Neural cell (in vitro differentiated cells): ENCODE data around the gene LILRA1. TPM values are rescaled to one million over a fixed set of nuclear protein-coding genes. Genes with fewer than 3 reads are reported as not detected.
"Not testable (repeated sequence)": the region's sequence is repeated elsewhere in the genome, so short reads cannot be mapped to it uniquely, and the experiment has no call there.

Experiments
- H2AFZ ChIP-seq: fragments of 200-600, 300-800 bp; sonication (generic), shearing (Covaris generic); 2 replicates; pipeline ENCODE4 v1.6.0; 2014; ENCODE audit warnings: low read depth, mild to moderate bottlenecking, antibody characterized with exemption, low read length, moderate library complexity
- H3F3A ChIP-seq: fragments of 200-600 bp; shearing (Covaris generic); 2 replicates; pipeline ENCODE4 v1.6.1; 2016; ENCODE audit warnings: mild to moderate bottlenecking, moderate library complexity, mixed read lengths, antibody characterized with exemption, low read length; ENCODE audit not compliant: insufficient read depth, poor library complexity, severe bottlenecking
- H3K27ac ChIP-seq: fragments of 200-600, 300-800 bp; sonication (generic), shearing (Covaris generic); 2 replicates; pipeline ENCODE4 v1.5.1; 2014; ENCODE audit warnings: mild to moderate bottlenecking, low read length, moderate library complexity
- H3K27me3 ChIP-seq: fragments of 300-800, 200-600 bp; sonication (generic), shearing (Covaris generic); 2 replicates; pipeline ENCODE4 v1.6.0; 2014; ENCODE audit warnings: mild to moderate bottlenecking, low read depth, low read length, moderate library complexity; ENCODE audit not compliant: insufficient read depth
- H3K36me3 ChIP-seq: fragments of 300-800, 200-600 bp; sonication (generic), shearing (Covaris generic); 2 replicates; pipeline ENCODE4 v1.5.1; 2014; ENCODE audit warnings: mild to moderate bottlenecking, antibody characterized with exemption, low read length, moderate library complexity; ENCODE audit not compliant: insufficient read depth
- H3K4me2 ChIP-seq: fragments of 300-800, 200-600 bp; sonication (generic), shearing (Covaris generic); 2 replicates; pipeline ENCODE4 v1.6.0; 2014; ENCODE audit warnings: mild to moderate bottlenecking, low read length
- H3K4me3 ChIP-seq: fragments of 300-800, 200-600 bp; sonication (generic), shearing (Covaris generic); 2 replicates; pipeline ENCODE4 v1.5.1; 2014; ENCODE audit warnings: mild to moderate bottlenecking, low read length, moderate library complexity
- H3K79me2 ChIP-seq: fragments of 200-600 bp; shearing (Covaris generic); replicated peaks from 2 replicates; pipeline ENCODE4 v1.6.0; 2014; ENCODE audit warnings: mild to moderate bottlenecking, low read length, moderate library complexity; ENCODE audit not compliant: insufficient read depth
- H3K9ac ChIP-seq: fragments of 300-800, 200-600 bp; sonication (generic), shearing (Covaris generic); 2 replicates; pipeline ENCODE4 v1.6.1; 2016; ENCODE audit warnings: mild to moderate bottlenecking, low read length, mixed read lengths
- H3K9me2 ChIP-seq: fragments of 200-600 bp; shearing (Covaris generic); 2 replicates; pipeline ENCODE4 v1.6.1; 2016; ENCODE audit warnings: mild to moderate bottlenecking, low read length, mixed read lengths; ENCODE audit not compliant: insufficient read depth
- H3K9me3 ChIP-seq: fragments of 200-600, 300-800 bp; sonication (generic), shearing (Covaris generic); 2 replicates; pipeline ENCODE4 v1.6.1; 2016; ENCODE audit warnings: mild to moderate bottlenecking, mixed run types, low read length, moderate library complexity, mixed read lengths
- H4K20me1 ChIP-seq: fragments of 200-600 bp; shearing (Covaris generic); 2 replicates; pipeline ENCODE4 v1.6.1; 2016; ENCODE audit warnings: mild to moderate bottlenecking, mixed run types; ENCODE audit not compliant: insufficient read depth
- EP300 ChIP-seq: fragments of 450-650 bp; conservative IDR thresholded peaks from 2 replicates; pipeline ENCODE4 v1.6.1; 2014; ENCODE audit warnings: antibody characterized with exemption, mild to moderate bottlenecking, moderate library complexity; ENCODE audit not compliant: poor library complexity, severe bottlenecking
- EZH2 ChIP-seq: fragments of 200-600, 300-800 bp; shearing (Covaris generic), sonication (generic); IDR thresholded peaks from 2 replicates; pipeline ENCODE4 v1.6.1; 2014; ENCODE audit warnings: antibody characterized with exemption, low read length, borderline replicate concordance, mild to moderate bottlenecking; ENCODE audit not compliant: insufficient read depth, poor library complexity, severe bottlenecking
- MXI1 ChIP-seq: fragments of 450-650 bp; conservative IDR thresholded peaks from 2 replicates; pipeline ENCODE4 v1.6.1; 2014; ENCODE audit warnings: antibody characterized with exemption, mild to moderate bottlenecking; ENCODE audit not compliant: poor library complexity, severe bottlenecking
- POLR2AphosphoS5 ChIP-seq: IDR thresholded peaks from 2 replicates; pipeline ENCODE4 v1.6.1; 2012
- RAD21 ChIP-seq: fragments of 450-650 bp; conservative IDR thresholded peaks from 2 replicates; pipeline ENCODE4 v1.6.1; 2014; ENCODE audit warnings: antibody characterized with exemption, mild to moderate bottlenecking, moderate library complexity
- SMC3 ChIP-seq: fragments of 450-650 bp; conservative IDR thresholded peaks from 2 replicates; pipeline ENCODE4 v1.6.1; 2014; ENCODE audit warnings: antibody characterized with exemption, mild to moderate bottlenecking, moderate library complexity; ENCODE audit not compliant: poor library complexity
- TAF1 ChIP-seq: IDR thresholded peaks from 2 replicates; pipeline ENCODE4 v1.6.1; 2012; ENCODE audit warnings: low read depth
- polyA minus RNA-seq: library from RNA; depleted of rRNA, polyadenylated mRNA; stranded (reverse); fragments of >200 nt; gene quantifications from 2 replicates; pipeline ENCODE4 v1.2.3, GENCODE V29; 2014
- polyA plus RNA-seq: library from polyadenylated mRNA; depleted of rRNA; stranded (reverse); fragments of >200 nt; gene quantifications from 2 replicates; pipeline ENCODE4 v1.2.3, GENCODE V29; 2014
- TF ChIP-seq, protein P1 (sequence below): fragments of 450-650 bp; IDR thresholded peaks from 2 replicates; pipeline ENCODE4 v1.5.1; 2014; ENCODE audit warnings: antibody characterized with exemption, mild to moderate bottlenecking, moderate library complexity; ENCODE audit not compliant: poor library complexity, severe bottlenecking
- TF ChIP-seq, protein P2 (sequence below): IDR thresholded peaks from 2 replicates; pipeline ENCODE4 v1.6.1; 2012; ENCODE audit warnings: borderline replicate concordance

The LILRA1 gene
- polyA plus RNA-seq, result not detected in 2 replicates
- not detected in 2 replicates for polyA minus RNA-seq

DNA sequence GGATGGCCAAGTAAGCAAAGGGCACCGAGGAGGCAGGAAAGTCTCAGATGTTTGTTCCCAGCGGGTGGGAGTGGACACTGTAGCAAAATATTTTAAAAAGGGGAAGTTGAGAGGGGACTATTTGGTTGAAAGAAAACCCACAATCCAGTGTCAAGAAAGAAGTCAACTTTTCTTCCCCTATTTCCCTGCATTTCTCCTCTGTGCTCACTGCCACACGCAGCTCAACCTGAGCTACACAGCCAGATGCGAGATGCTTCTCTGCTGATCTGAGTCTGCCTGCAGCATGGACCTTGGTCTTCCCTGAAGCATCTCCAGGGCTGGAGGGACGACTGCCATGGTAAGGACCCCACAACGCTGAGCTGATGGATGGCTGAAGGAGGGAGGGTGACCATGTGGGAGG lies at the start of gene LILRA1:
Gene LILRA1, plus strand, starts transcription at position 188 of the 400 bp plus-strand sequence. CDS start 613 bp downstream, outside the sequence.
- H3F3A ChIP-seq, H3K27ac ChIP-seq, H3K9ac ChIP-seq, H2AFZ ChIP-seq, H3K4me2 ChIP-seq, H3K27me3 ChIP-seq, H3K4me3 ChIP-seq, H4K20me1 ChIP-seq, H3K9me2 ChIP-seq, H3K79me2 ChIP-seq, H3K36me3 ChIP-seq, H3K9me3 ChIP-seq: not testable (repeated sequence)

DNA sequence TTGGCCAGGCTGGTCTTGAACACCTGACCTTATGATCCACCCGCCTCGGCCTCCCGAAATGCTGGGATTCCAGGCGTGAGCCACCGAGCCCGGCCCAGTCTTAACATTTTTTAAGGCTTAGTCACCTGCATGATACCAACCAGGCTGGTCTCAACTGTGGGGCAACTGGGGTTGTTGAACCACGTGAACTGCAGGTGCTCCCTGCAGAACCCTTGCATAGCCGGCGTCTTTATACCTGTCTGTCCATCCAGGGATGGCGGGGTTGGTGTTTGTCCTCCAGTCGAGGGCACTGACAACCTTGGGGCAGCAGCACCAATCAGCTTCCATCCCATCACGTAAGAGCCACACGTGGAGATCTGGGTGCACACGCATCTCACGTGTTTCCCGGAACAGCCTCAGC lies 44.6 kb upstream of the LILRA1 start:
- no peaks in the 10 kb centered on the region for H3F3A ChIP-seq
- no peaks in the 10 kb centered on the region for H4K20me1 ChIP-seq
- H3K9me3 ChIP-seq, result peaks cover 3% of the 10 kb centered on the region
- H2AFZ ChIP-seq, result no peak overlapping the region
- H3K36me3 ChIP-seq, result no peaks in the 10 kb centered on the region
- H3K9ac ChIP-seq, result no peak overlapping the region
- no peak overlapping the region for H3K4me2 ChIP-seq
- H3K79me2 ChIP-seq, result no peaks in the 10 kb centered on the region
- TF ChIP-seq MXI1 (no peak), POLR2AphosphoS5 (no peak), RAD21 (no peak), EZH2 (no peak), TAF1 (no peak), EP300 (no peak), SMC3 (no peak)
- TF ChIP-seq, protein P1, sequence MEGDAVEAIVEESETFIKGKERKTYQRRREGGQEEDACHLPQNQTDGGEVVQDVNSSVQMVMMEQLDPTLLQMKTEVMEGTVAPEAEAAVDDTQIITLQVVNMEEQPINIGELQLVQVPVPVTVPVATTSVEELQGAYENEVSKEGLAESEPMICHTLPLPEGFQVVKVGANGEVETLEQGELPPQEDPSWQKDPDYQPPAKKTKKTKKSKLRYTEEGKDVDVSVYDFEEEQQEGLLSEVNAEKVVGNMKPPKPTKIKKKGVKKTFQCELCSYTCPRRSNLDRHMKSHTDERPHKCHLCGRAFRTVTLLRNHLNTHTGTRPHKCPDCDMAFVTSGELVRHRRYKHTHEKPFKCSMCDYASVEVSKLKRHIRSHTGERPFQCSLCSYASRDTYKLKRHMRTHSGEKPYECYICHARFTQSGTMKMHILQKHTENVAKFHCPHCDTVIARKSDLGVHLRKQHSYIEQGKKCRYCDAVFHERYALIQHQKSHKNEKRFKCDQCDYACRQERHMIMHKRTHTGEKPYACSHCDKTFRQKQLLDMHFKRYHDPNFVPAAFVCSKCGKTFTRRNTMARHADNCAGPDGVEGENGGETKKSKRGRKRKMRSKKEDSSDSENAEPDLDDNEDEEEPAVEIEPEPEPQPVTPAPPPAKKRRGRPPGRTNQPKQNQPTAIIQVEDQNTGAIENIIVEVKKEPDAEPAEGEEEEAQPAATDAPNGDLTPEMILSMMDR, result no peak
- TF ChIP-seq, protein P2, sequence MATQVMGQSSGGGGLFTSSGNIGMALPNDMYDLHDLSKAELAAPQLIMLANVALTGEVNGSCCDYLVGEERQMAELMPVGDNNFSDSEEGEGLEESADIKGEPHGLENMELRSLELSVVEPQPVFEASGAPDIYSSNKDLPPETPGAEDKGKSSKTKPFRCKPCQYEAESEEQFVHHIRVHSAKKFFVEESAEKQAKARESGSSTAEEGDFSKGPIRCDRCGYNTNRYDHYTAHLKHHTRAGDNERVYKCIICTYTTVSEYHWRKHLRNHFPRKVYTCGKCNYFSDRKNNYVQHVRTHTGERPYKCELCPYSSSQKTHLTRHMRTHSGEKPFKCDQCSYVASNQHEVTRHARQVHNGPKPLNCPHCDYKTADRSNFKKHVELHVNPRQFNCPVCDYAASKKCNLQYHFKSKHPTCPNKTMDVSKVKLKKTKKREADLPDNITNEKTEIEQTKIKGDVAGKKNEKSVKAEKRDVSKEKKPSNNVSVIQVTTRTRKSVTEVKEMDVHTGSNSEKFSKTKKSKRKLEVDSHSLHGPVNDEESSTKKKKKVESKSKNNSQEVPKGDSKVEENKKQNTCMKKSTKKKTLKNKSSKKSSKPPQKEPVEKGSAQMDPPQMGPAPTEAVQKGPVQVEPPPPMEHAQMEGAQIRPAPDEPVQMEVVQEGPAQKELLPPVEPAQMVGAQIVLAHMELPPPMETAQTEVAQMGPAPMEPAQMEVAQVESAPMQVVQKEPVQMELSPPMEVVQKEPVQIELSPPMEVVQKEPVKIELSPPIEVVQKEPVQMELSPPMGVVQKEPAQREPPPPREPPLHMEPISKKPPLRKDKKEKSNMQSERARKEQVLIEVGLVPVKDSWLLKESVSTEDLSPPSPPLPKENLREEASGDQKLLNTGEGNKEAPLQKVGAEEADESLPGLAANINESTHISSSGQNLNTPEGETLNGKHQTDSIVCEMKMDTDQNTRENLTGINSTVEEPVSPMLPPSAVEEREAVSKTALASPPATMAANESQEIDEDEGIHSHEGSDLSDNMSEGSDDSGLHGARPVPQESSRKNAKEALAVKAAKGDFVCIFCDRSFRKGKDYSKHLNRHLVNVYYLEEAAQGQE, result no peak
- no peaks in the 10 kb centered on the region for H3K27me3 ChIP-seq
- H3K9me2 ChIP-seq, result no peaks in the 10 kb centered on the region
- H3K27ac ChIP-seq, result no peak overlapping the region
- H3K4me3 ChIP-seq, result no peak overlapping the region

DNA sequence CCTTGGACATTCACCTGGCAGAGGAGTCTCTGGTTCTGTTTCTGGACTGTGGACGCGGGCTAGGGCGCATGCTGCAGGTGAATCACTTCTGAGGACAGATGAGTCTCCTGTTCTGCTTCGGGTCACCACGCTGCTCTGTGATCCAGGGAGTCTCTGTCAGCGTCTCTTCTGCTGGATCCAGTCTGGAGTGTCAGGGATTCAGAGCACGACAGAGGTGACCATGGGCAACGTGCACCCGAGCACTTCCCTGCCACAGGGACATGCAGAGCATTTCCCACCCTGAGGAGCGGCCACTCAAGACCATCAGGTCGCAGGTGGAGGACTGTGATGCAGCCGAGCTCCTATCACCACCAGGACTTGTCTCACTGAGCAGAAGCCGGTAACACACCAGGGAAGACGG lies 44.2 kb upstream of the LILRA1 start:
- H3K36me3 ChIP-seq, result no peaks in the 10 kb centered on the region
- H3F3A ChIP-seq, result no peaks in the 10 kb centered on the region
- no peak overlapping the region for H3K27ac ChIP-seq
- H3K9me3 ChIP-seq, result peaks cover 3% of the 10 kb centered on the region
- H3K9ac ChIP-seq, result no peak overlapping the region
- TF ChIP-seq, protein P1, result no peak
- TF ChIP-seq TAF1 (no peak), EZH2 (no peak), EP300 (no peak), RAD21 (no peak), POLR2AphosphoS5 (no peak), MXI1 (no peak), SMC3 (no peak)
- TF ChIP-seq, protein P2, result no peak
- H4K20me1 ChIP-seq, result no peaks in the 10 kb centered on the region
- no peak overlapping the region for H3K4me2 ChIP-seq
- H2AFZ ChIP-seq, result no peak overlapping the region
- no peak overlapping the region for H3K4me3 ChIP-seq
- no peaks in the 10 kb centered on the region for H3K79me2 ChIP-seq
- H3K27me3 ChIP-seq, result no peaks in the 10 kb centered on the region
- no peaks in the 10 kb centered on the region for H3K9me2 ChIP-seq
